Measurements from ENCODE around the gene UBL4B. TPM values are rescaled to one million over a fixed set of nuclear protein-coding genes. Genes with fewer than 3 reads are reported as not detected.
"Not testable (repeated sequence)": the region's sequence is repeated elsewhere in the genome, so short reads cannot be mapped to it uniquely, and the experiment has no call there.

The UBL4B gene, protein sequence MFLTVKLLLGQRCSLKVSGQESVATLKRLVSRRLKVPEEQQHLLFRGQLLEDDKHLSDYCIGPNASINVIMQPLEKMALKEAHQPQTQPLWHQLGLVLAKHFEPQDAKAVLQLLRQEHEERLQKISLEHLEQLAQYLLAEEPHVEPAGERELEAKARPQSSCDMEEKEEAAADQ
- polyA plus RNA-seq (2013, experiment 1 of 2; ENCODE audit: insufficient read length) = not detected
- not detected for polyA plus RNA-seq (2013, experiment 2 of 2; ENCODE audit: insufficient read length)

DNA sequence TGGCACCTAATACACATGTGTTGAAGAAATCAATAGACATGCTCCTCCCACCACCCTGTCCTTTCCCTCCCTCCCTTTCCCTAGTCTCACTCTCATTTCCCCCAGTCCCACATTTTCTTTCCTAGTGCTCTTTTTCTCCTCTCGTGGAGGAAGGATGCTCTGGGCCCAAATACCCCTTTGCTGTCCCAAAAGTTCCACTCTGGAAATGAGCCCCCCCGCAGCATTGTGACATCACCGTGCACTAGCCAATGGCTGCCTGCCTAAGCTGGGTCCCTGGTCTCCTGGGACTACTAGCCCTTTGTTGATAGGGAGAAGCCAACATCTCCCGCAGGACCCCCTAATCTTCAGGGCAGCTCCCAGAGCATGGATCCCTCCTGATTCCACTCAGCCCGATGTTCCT is at the start of gene UBL4B:
Gene UBL4B (plus strand): TSS at position 301 of the 400 bp plus-strand sequence. CDS start 92 bp downstream, at position 393.
- DNase-seq = no peak

DNA sequence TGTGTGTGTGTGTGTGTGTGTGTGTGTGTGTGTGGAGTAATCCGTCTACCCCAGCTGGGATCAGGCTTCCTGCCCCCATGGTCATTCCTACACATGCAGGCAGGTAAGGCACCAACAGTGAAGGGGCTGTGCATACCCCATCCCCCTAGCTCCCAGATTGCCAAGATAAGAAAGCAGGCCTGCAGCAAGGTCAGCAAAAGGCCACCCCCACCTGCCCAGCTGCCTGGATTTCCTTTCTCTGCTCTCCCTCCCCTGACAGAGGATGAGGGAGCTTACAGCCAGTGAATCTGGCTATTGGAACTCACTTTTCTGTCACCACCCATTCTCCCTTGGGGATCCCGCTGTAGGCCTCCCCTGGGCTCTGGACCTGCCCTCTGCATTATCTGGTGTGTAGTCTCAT is 49.6 kb upstream of the UBL4B start:
- no peak for DNase-seq

DNA sequence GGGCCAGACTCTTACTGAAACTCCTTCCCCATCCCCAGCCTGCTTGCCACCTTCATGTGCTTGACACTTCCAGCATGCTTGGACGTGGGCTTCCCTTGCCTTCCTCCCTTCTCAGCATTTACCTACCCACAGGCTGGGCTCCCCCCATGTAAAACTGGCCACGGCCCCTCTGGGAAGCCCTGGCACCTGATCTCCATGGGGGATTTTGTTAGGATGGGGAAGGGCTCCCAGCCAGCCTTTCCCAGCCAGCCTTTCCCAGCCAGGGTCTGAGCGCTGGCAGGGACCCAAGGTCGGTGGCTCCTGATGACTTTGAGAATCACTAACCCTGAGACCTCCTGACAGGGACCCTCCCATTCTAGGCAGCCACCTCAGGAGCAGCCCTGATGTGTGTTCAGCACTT is 48.5 kb upstream of the UBL4B start:
- DNase-seq = no peak

GRCh38 chr1:110064576-110065337 is 47.5 kb upstream of the UBL4B start:
- no peak for DNase-seq

- DNase-seq = no peak
Measured at GRCh38 chr1:110065841-110066240, 46.4 kb upstream of the UBL4B start.

DNA sequence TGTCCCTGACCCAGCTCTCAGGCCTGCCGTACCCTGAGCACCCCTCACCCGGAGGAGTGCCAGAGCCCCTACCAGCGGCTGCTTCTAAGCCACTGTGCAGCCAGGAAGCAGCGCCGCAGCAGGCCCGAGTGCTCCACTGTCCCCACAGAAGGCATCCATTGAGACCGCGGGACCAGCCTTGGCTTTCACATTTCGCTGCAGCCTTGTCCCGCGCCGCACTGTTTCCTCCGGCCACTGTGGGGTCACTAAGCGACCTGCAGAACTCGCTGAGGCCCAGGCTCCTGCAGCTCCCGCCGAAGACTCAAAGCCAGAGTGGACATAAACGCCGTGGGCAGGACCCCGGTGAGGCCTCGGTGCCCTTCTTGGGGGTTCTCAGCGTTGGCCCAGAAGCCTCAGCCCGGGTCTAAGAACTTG is 44.8 kb upstream of the UBL4B start:
- DNase-seq = no peak

DNA sequence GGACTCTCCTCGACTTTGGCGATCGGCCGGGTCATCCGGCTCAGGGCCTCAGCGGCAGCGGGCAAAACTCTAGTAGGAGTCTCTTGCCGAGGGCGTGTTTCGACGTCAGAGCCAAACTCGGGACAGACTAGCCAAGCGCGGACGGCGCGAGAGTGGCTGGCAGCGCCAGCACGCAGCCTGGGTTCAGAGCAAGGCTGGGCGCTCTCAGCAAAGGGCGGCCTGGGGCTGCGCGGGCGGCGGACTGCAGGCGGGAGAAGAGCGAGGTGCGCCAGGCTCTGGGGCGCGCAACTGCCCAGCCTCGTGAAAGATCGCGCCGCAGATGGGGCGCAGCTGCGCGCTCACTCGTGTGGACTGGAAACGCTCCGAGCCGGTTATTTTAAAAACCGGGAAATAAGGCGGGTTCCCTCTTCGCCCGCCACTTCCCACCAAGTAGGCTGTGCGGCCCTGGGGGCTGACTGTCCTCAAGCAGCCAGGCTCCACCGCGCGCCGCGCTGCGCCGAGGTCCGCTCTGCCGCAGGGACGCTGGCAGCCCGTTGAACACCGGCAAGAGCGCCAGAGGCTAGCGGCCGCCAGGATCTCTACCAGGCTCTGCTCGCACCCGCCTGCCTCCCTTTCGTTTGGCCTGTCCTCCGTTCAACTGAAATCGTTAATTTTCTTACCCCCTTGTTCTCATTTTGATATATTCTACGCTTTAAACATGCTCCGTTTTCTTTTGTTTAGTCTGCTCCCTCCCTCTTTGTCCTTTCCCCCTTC is 44.2 kb upstream of the UBL4B start:
- DNase-seq = no peak

- DNase-seq = no peak
Measured at GRCh38 chr1:110068646-110069403, 43.4 kb upstream of the UBL4B start.

DNA sequence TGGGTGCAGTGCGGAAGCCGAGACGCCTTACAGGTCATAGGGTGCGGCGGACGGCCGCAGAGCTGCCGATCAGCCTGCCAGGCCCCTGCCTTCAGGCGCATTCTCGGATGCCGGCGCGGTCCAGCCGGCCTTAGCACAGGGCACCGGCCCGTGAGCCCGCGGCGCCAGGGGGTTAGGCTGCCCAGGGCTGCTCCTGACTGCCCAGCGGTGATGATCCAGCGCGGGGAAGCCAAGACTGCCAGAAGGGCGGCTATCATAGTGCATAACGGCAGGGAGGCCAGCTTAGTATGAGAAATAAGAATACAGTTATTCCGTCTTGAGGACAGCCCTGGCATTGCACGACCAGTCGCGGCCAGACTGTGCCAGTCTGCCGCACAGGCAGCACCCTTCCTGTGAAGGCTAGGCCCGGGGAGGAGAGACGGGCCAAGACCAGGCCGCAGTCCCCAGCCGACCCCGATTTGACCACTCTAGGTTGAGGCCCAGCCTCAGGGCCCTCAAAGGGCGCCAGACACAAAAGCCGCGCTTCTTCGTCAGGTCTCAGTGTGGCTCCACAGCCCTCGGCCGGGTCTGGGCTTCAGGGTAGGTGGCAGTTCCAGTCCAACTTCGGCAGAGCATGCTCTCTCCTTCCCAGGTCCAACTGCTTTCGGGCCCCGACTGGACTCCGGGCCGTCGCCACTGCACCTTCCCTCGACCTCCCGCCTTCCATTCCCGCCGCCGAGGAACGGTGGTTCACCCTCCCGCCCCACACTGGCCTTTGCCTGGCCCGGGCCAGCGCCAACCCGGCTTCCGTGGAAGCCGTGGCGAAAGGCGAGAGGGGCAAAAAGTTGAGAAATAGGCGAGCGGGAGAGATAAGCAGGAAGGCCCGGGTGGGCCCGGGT is 42.6 kb upstream of the UBL4B start:
- DNase-seq = no peak

DNA sequence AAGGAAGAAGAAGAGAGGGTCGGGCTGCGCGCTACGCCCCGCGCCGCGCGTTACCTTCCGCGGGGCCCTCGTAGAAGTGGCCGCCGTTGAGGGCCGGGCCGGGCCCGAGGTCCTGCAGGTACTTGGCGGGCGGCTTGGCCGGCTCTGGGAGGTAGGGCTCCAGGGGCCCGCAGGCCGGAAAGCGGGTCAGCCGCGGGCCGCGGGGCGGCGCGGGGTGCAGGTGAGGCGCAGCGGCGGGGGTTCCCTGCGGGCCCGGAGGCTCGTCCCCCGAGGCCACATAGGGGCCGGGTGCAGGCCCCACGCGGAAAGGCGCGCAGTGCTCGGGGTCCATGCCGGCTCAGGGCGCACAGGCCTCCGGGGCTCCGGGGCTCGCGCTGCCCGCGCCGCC is 42.0 kb upstream of the UBL4B start:
- DNase-seq = no peak

DNA sequence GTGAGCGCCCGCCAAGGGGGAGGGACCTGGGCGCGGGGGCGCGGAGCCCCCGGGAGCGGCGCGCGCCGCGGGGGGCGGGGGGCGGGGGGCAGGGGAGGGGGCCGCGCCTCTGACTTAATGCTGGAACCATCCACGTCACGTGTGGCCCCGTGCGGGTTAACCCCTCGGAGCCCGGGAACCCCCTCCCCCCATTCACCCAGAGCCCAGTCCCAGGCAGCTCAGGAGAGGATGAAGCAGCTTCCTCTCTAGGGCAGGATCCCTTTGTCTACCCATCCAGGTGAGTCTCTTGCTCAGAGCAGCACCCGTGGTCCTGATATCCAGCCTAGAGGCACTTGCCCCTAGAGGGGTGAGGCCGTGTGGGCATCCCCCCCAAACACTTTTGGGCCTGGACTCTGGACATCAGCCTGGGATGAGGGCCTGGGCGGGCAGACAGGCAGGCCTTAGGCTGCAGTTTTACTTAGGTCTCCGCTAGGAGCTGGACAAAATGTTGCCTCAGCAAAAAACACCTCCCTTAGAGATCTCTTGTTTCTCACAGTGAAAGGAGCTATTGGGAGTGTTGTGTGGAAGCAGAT is 41.5 kb upstream of the UBL4B start, which contains the start of gene ALX3:
Gene ALX3 (minus strand): TSS at position 2 of the 572 bp plus-strand sequence. CDS start 60 bp downstream, outside the sequence.
- no peak for DNase-seq

- no peak for DNase-seq
Measured at GRCh38 chr1:110074166-110074565, 38.1 kb upstream of the UBL4B start.

GRCh38 chr1:110076789-110077500 is 35.3 kb upstream of the UBL4B start:
- DNase-seq = no peak

- DNase-seq = not testable (repeated sequence)
Measured at GRCh38 chr1:110079995-110080394, 32.2 kb upstream of the UBL4B start.

- no peak for DNase-seq
Measured at GRCh38 chr1:110081061-110081460, 31.2 kb upstream of the UBL4B start.

DNA sequence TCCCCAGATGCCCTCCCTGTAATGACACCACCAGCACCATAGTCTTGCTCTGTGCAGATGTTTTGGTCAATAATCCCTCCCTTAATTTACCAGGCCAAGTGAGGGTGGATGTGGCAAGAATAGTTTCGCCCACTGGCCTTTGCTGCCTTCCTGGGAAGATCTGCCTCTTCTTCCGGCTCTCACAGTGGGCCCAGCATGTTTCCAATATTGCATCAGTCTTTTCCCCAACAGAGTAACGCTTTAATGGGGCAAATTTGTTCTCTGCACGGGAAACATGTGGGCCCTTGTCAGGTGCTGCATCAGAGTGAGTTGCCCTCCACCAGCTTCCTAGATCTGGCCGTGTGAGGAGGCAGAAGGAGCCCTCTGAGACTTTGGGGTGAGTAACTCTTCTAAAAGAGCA is 29.8 kb upstream of the UBL4B start:
- DNase-seq = no peak

DNA sequence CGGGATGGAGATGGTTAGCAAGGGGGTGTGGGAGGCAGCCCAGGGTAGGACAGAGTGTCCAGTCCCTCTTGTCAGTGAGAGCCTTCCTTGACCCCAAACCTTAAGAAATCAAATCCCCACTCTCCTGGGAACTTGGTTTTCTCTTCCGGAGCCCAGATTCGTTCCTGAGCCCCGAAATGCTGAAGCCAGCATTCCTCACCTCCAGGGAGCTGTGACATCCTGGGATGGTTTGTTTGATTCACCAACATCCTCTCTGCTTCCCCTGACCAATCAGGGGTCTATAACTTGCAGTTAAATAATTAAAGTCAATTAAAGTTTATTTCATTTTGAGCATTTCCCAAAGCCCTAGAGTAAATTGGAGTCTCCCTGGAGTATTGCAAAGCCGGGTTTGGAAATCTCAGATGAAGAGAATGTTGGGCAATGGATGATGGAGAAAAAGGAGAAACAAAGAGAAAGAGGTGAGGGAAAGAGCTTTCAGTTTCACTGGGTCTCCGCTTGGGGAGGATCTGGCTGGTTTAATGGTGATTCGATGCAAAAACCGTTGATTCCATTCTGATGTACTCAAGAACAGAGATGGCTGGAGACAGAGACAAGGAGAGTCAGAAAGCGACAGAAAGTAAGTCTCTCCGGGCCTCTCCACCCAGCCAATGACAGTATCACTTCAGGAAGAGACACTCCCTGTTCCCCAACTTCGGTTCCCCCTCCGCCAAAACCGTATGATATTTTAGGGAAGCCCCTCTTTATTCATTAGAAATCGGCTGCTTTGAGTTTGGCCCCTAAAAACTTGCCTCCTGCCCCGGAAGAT is 29.0 kb upstream of the UBL4B start:
- DNase-seq = no peak

- no peak for DNase-seq
Measured at GRCh38 chr1:110083866-110084226, 28.4 kb upstream of the UBL4B start.

- no peak for DNase-seq
Measured at GRCh38 chr1:110084227-110085078, 27.8 kb upstream of the UBL4B start.

All from fibroblast of skin of back (primary cell).